Suprapubic skin (tissue), 4 donors: ENCODE data around the gene ARHGEF1. TPM values are rescaled to one million over a fixed set of nuclear protein-coding genes. Genes with fewer than 3 reads are reported as not detected.

ENCODE experiments used
- DNase-seq, 2 donors: peaks; one replicate each; pipeline ENCODE4 v3.0.0-alpha.2; 2019; ENCODE audit warnings: low spot score in 2 of 2
- H3K27ac ChIP-seq: fragments of 200-600 bp; sonication (generic); one replicate; pipeline ENCODE4 v1.5.1; 2019
- H3K27me3 ChIP-seq: fragments of 200-600 bp; sonication (generic); one replicate; pipeline ENCODE4 v1.5.1; 2019
- H3K36me3 ChIP-seq: fragments of 200-600 bp; sonication (generic); one replicate; pipeline ENCODE4 v1.5.1; 2019
- H3K4me1 ChIP-seq: fragments of 200-600 bp; sonication (generic); one replicate; pipeline ENCODE4 v1.5.1; 2019
- H3K4me3 ChIP-seq: fragments of 200-600 bp; sonication (generic); one replicate; pipeline ENCODE4 v1.5.1; 2019; ENCODE audit warnings: mild to moderate bottlenecking
- H3K9me3 ChIP-seq: fragments of 200-600 bp; sonication (generic); one replicate; pipeline ENCODE4 v1.5.1; 2019
- EP300 ChIP-seq: sonication (generic); formaldehyde crosslinking; IDR thresholded peaks from one replicate; pipeline ENCODE4 v1.6.1; 2017; ENCODE audit warnings: antibody characterized with exemption
- POLR2A ChIP-seq, 2 donors: fragments of 450-650 bp; IDR thresholded peaks; one replicate each; pipeline ENCODE4 v1.6.1; 2017; ENCODE audit warnings: antibody characterized with exemption in 2 of 2, mild to moderate bottlenecking in 2 of 2, moderate library complexity in 2 of 2
- POLR2AphosphoS5 ChIP-seq, 3 donors: sonication (generic); formaldehyde crosslinking; IDR thresholded peaks; one replicate each; pipeline ENCODE4 v1.6.1; 2017; ENCODE audit warnings: antibody characterized with exemption in 3 of 3
- WGBS: methylation state at CpG from one replicate; pipeline ENCODE4 v1.1.5; 2018; 5-methylcytosine and 5-hydroxymethylcytosine counted together
- total RNA-seq, 4 donors: library from RNA; depleted of rRNA; stranded (reverse); fragments of >200 nt; gene quantifications; one replicate each; pipeline ENCODE4 v1.1.0, GENCODE V29; 2016
- TF ChIP-seq, protein P1 (sequence below), 2 donors: fragments of 200-600 bp in 1 of 2; fragments of 450-650 bp in 1 of 2; sonication (generic) in 1 of 2; IDR thresholded peaks; one replicate each; pipeline ENCODE4 v1.5.1; 2016 to 2019; ENCODE audit warnings: antibody characterized with exemption in 2 of 2, mild to moderate bottlenecking in 1 of 2, moderate library complexity in 1 of 2

The ARHGEF1 gene
- total RNA-seq, 4 donors from 2014 or later, result 61.0 to 173 (median 72.1) TPM

DNA sequence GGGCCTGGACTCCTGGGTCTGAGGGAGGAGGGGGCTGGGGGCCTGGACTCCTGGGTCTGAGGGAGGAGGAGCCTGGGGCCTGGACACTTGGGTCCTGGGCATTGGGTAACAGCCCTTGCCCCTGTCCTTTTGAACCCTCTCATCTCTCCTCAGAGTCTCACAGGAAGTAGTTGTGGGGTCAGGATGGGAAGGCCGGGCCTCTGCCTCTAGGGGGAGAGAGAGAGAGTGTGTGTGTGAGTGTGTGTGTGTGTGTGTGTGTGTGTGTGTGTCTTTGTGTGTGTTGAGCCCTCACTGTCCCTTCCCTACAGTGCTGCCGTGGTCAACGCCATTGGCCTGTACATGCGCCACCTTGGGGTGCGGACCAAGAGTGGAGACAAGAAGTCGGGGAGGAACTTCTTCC is 10.9 kb downstream of the ARHGEF1 start:
- Histone ChIP-seq H3K27me3 (no peaks in the 10 kb centered on the region), H3K4me1 (no peaks in the 10 kb centered on the region), H3K4me3 (no peak overlapping the region), H3K36me3 (peaks cover 85% of the 10 kb centered on the region), H3K9me3 (no peaks in the 10 kb centered on the region), H3K27ac (no peak overlapping the region)
- TF ChIP-seq EP300, result no peak
- TF ChIP-seq, protein P1, sequence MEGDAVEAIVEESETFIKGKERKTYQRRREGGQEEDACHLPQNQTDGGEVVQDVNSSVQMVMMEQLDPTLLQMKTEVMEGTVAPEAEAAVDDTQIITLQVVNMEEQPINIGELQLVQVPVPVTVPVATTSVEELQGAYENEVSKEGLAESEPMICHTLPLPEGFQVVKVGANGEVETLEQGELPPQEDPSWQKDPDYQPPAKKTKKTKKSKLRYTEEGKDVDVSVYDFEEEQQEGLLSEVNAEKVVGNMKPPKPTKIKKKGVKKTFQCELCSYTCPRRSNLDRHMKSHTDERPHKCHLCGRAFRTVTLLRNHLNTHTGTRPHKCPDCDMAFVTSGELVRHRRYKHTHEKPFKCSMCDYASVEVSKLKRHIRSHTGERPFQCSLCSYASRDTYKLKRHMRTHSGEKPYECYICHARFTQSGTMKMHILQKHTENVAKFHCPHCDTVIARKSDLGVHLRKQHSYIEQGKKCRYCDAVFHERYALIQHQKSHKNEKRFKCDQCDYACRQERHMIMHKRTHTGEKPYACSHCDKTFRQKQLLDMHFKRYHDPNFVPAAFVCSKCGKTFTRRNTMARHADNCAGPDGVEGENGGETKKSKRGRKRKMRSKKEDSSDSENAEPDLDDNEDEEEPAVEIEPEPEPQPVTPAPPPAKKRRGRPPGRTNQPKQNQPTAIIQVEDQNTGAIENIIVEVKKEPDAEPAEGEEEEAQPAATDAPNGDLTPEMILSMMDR (IDR thresholded peaks at IDR 0.05), result no peak
- no peak for TF ChIP-seq POLR2AphosphoS5 (IDR thresholded peaks at IDR 0.05)
- no peak for TF ChIP-seq POLR2A (IDR thresholded peaks at IDR 0.05)
- WGBS, result 90% methylated on average over 5 of the region's 6 CpGs
- no peak for DNase-seq

- no peak for DNase-seq
- Histone ChIP-seq H3K4me1 (no peaks in the 10 kb centered on the region), H3K9me3 (no peaks in the 10 kb centered on the region), H3K36me3 (peaks cover 85% of the 10 kb centered on the region), H3K27me3 (no peaks in the 10 kb centered on the region), H3K27ac (no peak overlapping the region), H3K4me3 (no peak overlapping the region)
- TF ChIP-seq POLR2AphosphoS5 (IDR thresholded peaks at IDR 0.05) (no peak), EP300 (no peak), POLR2A (IDR thresholded peaks at IDR 0.05) (no peak)
- TF ChIP-seq, protein P1 (IDR thresholded peaks at IDR 0.05), result no peak
- WGBS, result 65% methylated on average over 9 of the region's 14 CpGs
Measured at GRCh38 chr19:41894350-41894749, 11.4 kb downstream of the ARHGEF1 start.

- DNase-seq, result no peak
- Histone ChIP-seq H3K4me1 (no peaks in the 10 kb centered on the region), H3K27ac (no peak overlapping the region), H3K27me3 (no peaks in the 10 kb centered on the region), H3K9me3 (no peaks in the 10 kb centered on the region), H3K4me3 (no peak overlapping the region), H3K36me3 (peaks cover 89% of the 10 kb centered on the region)
- WGBS, result 83% methylated on average over 14 of the region's 19 CpGs
- TF ChIP-seq, protein P1 (IDR thresholded peaks at IDR 0.05), result no peak
- TF ChIP-seq POLR2A (IDR thresholded peaks at IDR 0.05), result no peak
- TF ChIP-seq POLR2AphosphoS5 (IDR thresholded peaks at IDR 0.05), result no peak
- no peak for TF ChIP-seq EP300
Measured at GRCh38 chr19:41895745-41896580, 13.0 kb downstream of the ARHGEF1 start.

DNA sequence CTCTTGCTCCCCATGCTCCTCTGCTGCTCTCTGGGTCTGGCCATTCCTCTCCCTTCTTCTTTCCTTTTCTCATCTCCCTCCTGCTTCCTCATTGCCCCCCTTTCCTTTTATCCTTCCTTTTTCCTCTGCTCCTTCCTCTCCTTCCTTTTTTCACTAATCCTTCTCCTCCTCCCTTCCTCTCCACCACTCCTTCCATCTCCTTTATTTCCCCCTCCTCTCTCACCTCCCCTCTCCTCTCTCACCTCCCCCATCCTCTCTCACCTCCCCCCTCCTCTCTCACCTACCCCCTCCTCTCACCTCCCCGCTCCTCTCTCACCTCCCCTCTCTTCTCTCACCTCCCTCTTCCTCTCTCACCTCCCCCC is 13.6 kb downstream of the ARHGEF1 start:
- no peak for DNase-seq
- peaks cover 90% of the 10 kb centered on the region for H3K36me3 ChIP-seq

DNA sequence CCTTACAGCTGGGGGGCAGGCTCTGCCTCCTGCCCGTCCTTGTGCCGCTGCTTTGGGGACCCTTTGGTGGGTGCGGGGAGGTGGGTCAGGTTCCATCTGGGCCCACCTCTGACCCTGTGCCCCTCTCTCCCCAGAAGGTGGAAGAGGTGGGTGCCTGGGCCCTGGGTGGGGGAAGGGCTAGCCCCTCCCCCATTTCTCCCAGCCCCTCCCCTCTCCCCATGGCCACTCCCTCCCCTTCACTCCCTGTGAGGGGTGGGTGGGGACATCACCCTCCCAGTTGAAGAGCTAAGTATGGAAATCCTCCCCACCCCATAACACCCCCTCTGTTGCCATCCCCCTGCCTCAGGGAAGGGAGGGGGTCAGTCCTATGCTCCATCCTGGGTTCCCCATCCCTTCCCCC is 14.2 kb downstream of the ARHGEF1 start:
- Histone ChIP-seq H3K9me3 (no peaks in the 10 kb centered on the region), H3K4me3 (no peak overlapping the region), H3K4me1 (no peaks in the 10 kb centered on the region), H3K36me3 (peaks cover 92% of the 10 kb centered on the region), H3K27me3 (no peaks in the 10 kb centered on the region), H3K27ac (no peak overlapping the region)
- TF ChIP-seq POLR2AphosphoS5 (IDR thresholded peaks at IDR 0.05) (no peak), POLR2A (IDR thresholded peaks at IDR 0.05) (no peak), EP300 (no peak)
- TF ChIP-seq, protein P1 (IDR thresholded peaks at IDR 0.05), result no peak
- DNase-seq, result no peak
- no CpG with 5 or more reads among the region's 3 CpGs for WGBS

More for the DNA sequence above, 13.6 kb downstream of the ARHGEF1 start:
- no peak overlapping the region for H3K27ac ChIP-seq
- H3K4me3 ChIP-seq, result no peak overlapping the region
- H3K27me3 ChIP-seq, result no peaks in the 10 kb centered on the region
- WGBS, result 100% methylated on average over 1 of the region's 1 CpG
- TF ChIP-seq POLR2A (IDR thresholded peaks at IDR 0.05) (no peak), POLR2AphosphoS5 (IDR thresholded peaks at IDR 0.05) (no peak), EP300 (no peak)
- TF ChIP-seq, protein P1 (IDR thresholded peaks at IDR 0.05), result no peak
- no peaks in the 10 kb centered on the region for H3K4me1 ChIP-seq
- H3K9me3 ChIP-seq, result no peaks in the 10 kb centered on the region
